Right atrium auricular region (tissue), 2 donors: ENCODE measurements around the gene CLOCK. TPM values are rescaled to one million over a fixed set of nuclear protein-coding genes. Genes with fewer than 3 reads are reported as not detected.

ENCODE experiments used
- DNase-seq: peaks from one replicate; pipeline ENCODE4 v3.0.0-alpha.2; 2019; ENCODE audit warnings: low spot score
- H3K27ac ChIP-seq, 2 donors: fragments of 200-600 bp; sonication (generic); 1 replicate in 1 of 2; 2 replicates in 1 of 2; pipeline ENCODE4 v1.5.1; 2016 to 2019
- H3K27me3 ChIP-seq, 2 donors: fragments of 200-600 bp; sonication (generic); one replicate each; pipeline versions ENCODE4 v1.5.1 to v1.6.0; 2017 to 2019
- H3K36me3 ChIP-seq: fragments of 200-600 bp; sonication (generic); one replicate; pipeline ENCODE4 v1.5.1; 2016
- H3K4me1 ChIP-seq, 2 donors: fragments of 200-600 bp; sonication (generic); one replicate each; pipeline versions ENCODE4 v1.5.1 to v1.6.0; 2017 to 2019
- H3K4me3 ChIP-seq, 2 donors: fragments of 200-600 bp; sonication (generic); 1 replicate in 1 of 2; 2 replicates in 1 of 2; pipeline ENCODE4 v1.5.1; 2017 to 2019; ENCODE audit warnings: mild to moderate bottlenecking in 1 of 2, moderate library complexity in 1 of 2
- H3K9me3 ChIP-seq, 2 donors: fragments of 200-600 bp; sonication (generic); one replicate each; pipeline ENCODE4 v1.5.1; 2019
- CTCF ChIP-seq, 2 donors: fragments of 200-600 bp; sonication (generic); IDR thresholded peaks; one replicate each; pipeline ENCODE4 v1.5.1; 2019; ENCODE audit warnings: antibody characterized with exemption in 2 of 2
- total RNA-seq, 2 donors: library from RNA; depleted of rRNA; stranded (reverse); fragments of >200 nt; gene quantifications; one replicate each; pipeline ENCODE4 v1.1.0, GENCODE V29; 2016

Gene CLOCK
- total RNA-seq, 2 donors from 2014 or later, result 29.8 to 33.2 TPM

- Histone ChIP-seq H3K9me3 (no peaks in the 10 kb centered on the region), H3K4me3 (no peak overlapping the region), H3K27ac (no peak overlapping the region), H3K27me3 (no peaks in the 10 kb centered on the region), H3K4me1 (peaks cover 0 to 6% of the 10 kb centered on the region in 2 donors), H3K36me3 (no peaks in the 10 kb centered on the region)
- no peak for DNase-seq
- TF ChIP-seq CTCF (IDR thresholded peaks at IDR 0.05), result no peak
Measured at GRCh38 chr4:55510685-55511084, 36.0 kb downstream of the CLOCK start.

GRCh38 chr4:55509266-55509665 lies 37.4 kb downstream of the CLOCK start:
- H3K4me1 ChIP-seq, result peaks cover 0 to 6% of the 10 kb centered on the region in 2 donors
- no peaks in the 10 kb centered on the region for H3K9me3 ChIP-seq
- no peak for DNase-seq
- H3K27me3 ChIP-seq, result no peaks in the 10 kb centered on the region
- H3K4me3 ChIP-seq, result no peak overlapping the region
- no peak overlapping the region for H3K27ac ChIP-seq
- no peak for TF ChIP-seq CTCF (IDR thresholded peaks at IDR 0.05)
- no peaks in the 10 kb centered on the region for H3K36me3 ChIP-seq

GRCh38 chr4:55507612-55508011 lies 39.1 kb downstream of the CLOCK start:
- Histone ChIP-seq H3K36me3 (no peaks in the 10 kb centered on the region), H3K9me3 (no peaks in the 10 kb centered on the region), H3K4me1 (peaks cover 0 to 6% of the 10 kb centered on the region in 2 donors), H3K4me3 (no peak overlapping the region), H3K27me3 (no peaks in the 10 kb centered on the region), H3K27ac (no peak overlapping the region)
- DNase-seq, result no peak
- no peak for TF ChIP-seq CTCF (IDR thresholded peaks at IDR 0.05)

GRCh38 chr4:55503169-55503568 lies 43.5 kb downstream of the CLOCK start:
- TF ChIP-seq CTCF (IDR thresholded peaks at IDR 0.05), result no peak
- no peak overlapping the region for H3K4me3 ChIP-seq
- no peak overlapping the region for H3K27ac ChIP-seq
- H3K4me1 ChIP-seq, result peaks cover 0 to 6% of the 10 kb centered on the region in 2 donors
- no peaks in the 10 kb centered on the region for H3K36me3 ChIP-seq
- DNase-seq, result no peak
- no peaks in the 10 kb centered on the region for H3K9me3 ChIP-seq
- no peaks in the 10 kb centered on the region for H3K27me3 ChIP-seq

GRCh38 chr4:55500072-55500471 lies 46.6 kb downstream of the CLOCK start:
- Histone ChIP-seq H3K4me1 (no peaks in the 10 kb centered on the region), H3K27me3 (no peaks in the 10 kb centered on the region), H3K9me3 (no peaks in the 10 kb centered on the region), H3K27ac (no peak overlapping the region), H3K4me3 (no peak overlapping the region), H3K36me3 (no peaks in the 10 kb centered on the region)
- TF ChIP-seq CTCF (IDR thresholded peaks at IDR 0.05), result no peak
- DNase-seq, result no peak

- Histone ChIP-seq H3K27me3 (no peaks in the 10 kb centered on the region), H3K9me3 (no peaks in the 10 kb centered on the region), H3K4me1 (no peaks in the 10 kb centered on the region), H3K4me3 (no peak overlapping the region), H3K27ac (no peak overlapping the region), H3K36me3 (no peaks in the 10 kb centered on the region)
- no peak for TF ChIP-seq CTCF (IDR thresholded peaks at IDR 0.05)
- DNase-seq, result no peak
Measured at GRCh38 chr4:55499495-55499894, 47.2 kb downstream of the CLOCK start.
